MM.1S (cell line): ENCODE data around the gene LARP1.
"Not testable (repeated sequence)": the region's sequence is repeated elsewhere in the genome, so short reads cannot be mapped to it uniquely, and the experiment has no call there.

Experiments used
- DNase-seq: peaks from one replicate; pipeline ENCODE4 v3.0.0-alpha.2; 2015
- H2AFZ ChIP-seq: fragments of 300-600 bp; sonication (generic); 2 replicates; pipeline ENCODE4 v1.6.0; 2016; ENCODE audit warnings: antibody characterized with exemption, low read length
- H3F3A ChIP-seq: fragments of 300-600 bp; sonication (generic); 2 replicates; pipeline ENCODE4 v1.6.1; 2016; ENCODE audit warnings: mild to moderate bottlenecking, antibody characterized with exemption, low read length, moderate library complexity, mixed read lengths; ENCODE audit not compliant: insufficient read depth
- H3K27ac ChIP-seq: fragments of 300-600 bp; sonication (generic); 2 replicates; pipeline ENCODE4 v1.5.1; 2016; ENCODE audit warnings: mild to moderate bottlenecking, low read length
- H3K27me3 ChIP-seq: fragments of 300-600 bp; sonication (generic); replicated peaks from 2 replicates; pipeline ENCODE4 v1.6.0; 2016; ENCODE audit warnings: low read length; ENCODE audit not compliant: insufficient read depth
- H3K36me3 ChIP-seq: fragments of 300-600 bp; sonication (generic); replicated peaks from 2 replicates; pipeline ENCODE4 v1.6.1; 2016; ENCODE audit warnings: mild to moderate bottlenecking, low read length, mixed read lengths; ENCODE audit not compliant: insufficient read depth
- H3K4me1 ChIP-seq: fragments of 300-600 bp; sonication (generic); 2 replicates; pipeline ENCODE4 v1.6.1; 2016; ENCODE audit warnings: low read length, mixed read lengths
- H3K4me2 ChIP-seq: fragments of 300-600 bp; sonication (generic); 2 replicates; pipeline ENCODE4 v1.6.0; 2016; ENCODE audit warnings: low read depth, low read length
- H3K4me3 ChIP-seq: fragments of 300-600 bp; sonication (generic); 2 replicates; pipeline ENCODE4 v1.5.1; 2016; ENCODE audit warnings: low read length, mixed read lengths
- H3K79me2 ChIP-seq: fragments of 300-600 bp; sonication (generic); 2 replicates; pipeline ENCODE4 v1.6.1; 2016; ENCODE audit warnings: mixed run types, low read length, mixed read lengths
- H3K9ac ChIP-seq: fragments of 300-600 bp; sonication (generic); 2 replicates; pipeline ENCODE4 v1.6.1; 2016; ENCODE audit warnings: low read length, mixed read lengths
- H3K9me2 ChIP-seq: fragments of 300-600 bp; sonication (generic); replicated peaks from 2 replicates; pipeline ENCODE4 v1.6.1; 2016; ENCODE audit warnings: mild to moderate bottlenecking, low read length, mixed read lengths; ENCODE audit not compliant: insufficient read depth
- H3K9me3 ChIP-seq: fragments of 300-600 bp; sonication (generic); replicated peaks from 2 replicates; pipeline ENCODE4 v1.6.1; 2016; ENCODE audit warnings: mild to moderate bottlenecking, low read length, mixed read lengths; ENCODE audit not compliant: insufficient read depth
- H4K20me1 ChIP-seq: fragments of 300-600 bp; sonication (generic); 2 replicates; pipeline ENCODE4 v1.6.1; 2016; ENCODE audit warnings: mild to moderate bottlenecking, low read length, moderate library complexity, mixed read lengths; ENCODE audit not compliant: insufficient read depth
- CTCF ChIP-seq: fragments of 300-600 bp; sonication (generic); IDR thresholded peaks from 2 replicates; pipeline ENCODE4 v1.5.1; 2016; ENCODE audit warnings: antibody characterized with exemption, low read length, mixed read lengths
- EZH2 ChIP-seq: fragments of 300-600 bp; sonication (generic); optimal IDR thresholded peaks from 2 replicates; pipeline ENCODE3; 2017; ENCODE audit warnings: low read depth, mild to moderate bottlenecking, antibody characterized with exemption, low read length, mixed read lengths
- EZH2phosphoT487 ChIP-seq: fragments of 300-600 bp; sonication (generic); IDR thresholded peaks from 2 replicates; pipeline ENCODE4 v1.6.1; 2018; ENCODE audit warnings: antibody characterized with exemption, low read length

Gene LARP1

GRCh38 chr5:154818471-154819116, 63.4 kb downstream of the LARP1 start:
- no peaks in the 10 kb centered on the region for H3K9me3 ChIP-seq
- no peaks in the 10 kb centered on the region for H3K9me2 ChIP-seq
- no peak overlapping the region for H2AFZ ChIP-seq
- H3K4me1 ChIP-seq = no peaks in the 10 kb centered on the region
- H3K27ac ChIP-seq = no peak overlapping the region
- no peaks in the 10 kb centered on the region; the same call in none of the 2 replicates for H3K79me2 ChIP-seq
- no peaks in the 10 kb centered on the region; the same call in 1 of the 2 replicates for H3F3A ChIP-seq
- peaks cover 11% of the 10 kb centered on the region; the same call in 1 of the 2 replicates for H3K36me3 ChIP-seq
- H3K4me3 ChIP-seq = no peak overlapping the region
- H4K20me1 ChIP-seq = no peaks in the 10 kb centered on the region
- no peak overlapping the region for H3K9ac ChIP-seq
- DNase-seq = no peak
- TF ChIP-seq EZH2 (no peak), CTCF (no peak), EZH2phosphoT487 (no peak)
- H3K27me3 ChIP-seq = no peaks in the 10 kb centered on the region
- H3K4me2 ChIP-seq = no peak overlapping the region

GRCh38 chr5:154819546-154819945, 64.4 kb downstream of the LARP1 start:
- peaks cover 11% of the 10 kb centered on the region for H3K36me3 ChIP-seq

GRCh38 chr5:154820383-154820782, 65.2 kb downstream of the LARP1 start:
- Histone ChIP-seq H3K4me3 (no peak overlapping the region), H3K27ac (no peak overlapping the region), H4K20me1 (no peaks in the 10 kb centered on the region), H3K4me2 (no peak overlapping the region), H3K36me3 (peaks cover 11% of the 10 kb centered on the region), H2AFZ (no peak overlapping the region), H3K9ac (no peak overlapping the region), H3F3A (no peaks in the 10 kb centered on the region; the same call in 1 of the 2 replicates), H3K4me1 (no peaks in the 10 kb centered on the region), H3K9me2 (no peaks in the 10 kb centered on the region), H3K79me2 (no peaks in the 10 kb centered on the region; the same call in 1 of the 2 replicates), H3K9me3 (no peaks in the 10 kb centered on the region), H3K27me3 (no peaks in the 10 kb centered on the region)
- no peak for DNase-seq
- no peak for TF ChIP-seq CTCF

More at GRCh38 chr5:154819546-154819945, 64.4 kb downstream of the LARP1 start:
- H2AFZ ChIP-seq = no peak overlapping the region
- no peak for TF ChIP-seq CTCF
- no peak overlapping the region for H3K4me2 ChIP-seq
- no peaks in the 10 kb centered on the region; the same call in 1 of the 2 replicates for H3K79me2 ChIP-seq
- no peak for DNase-seq
- no peaks in the 10 kb centered on the region for H3K4me1 ChIP-seq
- no peak overlapping the region for H3K9ac ChIP-seq
- no peaks in the 10 kb centered on the region for H3K27me3 ChIP-seq
- no peaks in the 10 kb centered on the region; the same call in 1 of the 2 replicates for H3F3A ChIP-seq
- no peak overlapping the region for H3K4me3 ChIP-seq
- no peaks in the 10 kb centered on the region for H3K9me2 ChIP-seq
- no peaks in the 10 kb centered on the region for H3K9me3 ChIP-seq
- no peaks in the 10 kb centered on the region for H4K20me1 ChIP-seq
- no peak overlapping the region for H3K27ac ChIP-seq

- H3K27ac ChIP-seq, H3K4me3 ChIP-seq, H3K4me1 ChIP-seq, DNase-seq, H3K9ac ChIP-seq, H3K79me2 ChIP-seq, H3K4me2 ChIP-seq, H3K9me3 ChIP-seq, H3K36me3 ChIP-seq, H2AFZ ChIP-seq, H3K27me3 ChIP-seq, H3F3A ChIP-seq, H3K9me2 ChIP-seq, H4K20me1 ChIP-seq: not testable (repeated sequence)
Observed at GRCh38 chr5:154822896-154823295, 67.7 kb downstream of the LARP1 start.
